Skeletal muscle cell (primary cell): ENCODE measurements around the gene LTK.

Source experiments
- DNase-seq: peaks from one replicate; pipeline ENCODE4 v3.0.0-alpha.2; 2010; ENCODE audit warnings: low read depth
- H3K4me3 ChIP-seq: 2 replicates; pipeline ENCODE4 v1.5.1; 2011; ENCODE audit warnings: low read depth, mild to moderate bottlenecking, control low read depth, low read length, moderate library complexity

The LTK gene

DNA sequence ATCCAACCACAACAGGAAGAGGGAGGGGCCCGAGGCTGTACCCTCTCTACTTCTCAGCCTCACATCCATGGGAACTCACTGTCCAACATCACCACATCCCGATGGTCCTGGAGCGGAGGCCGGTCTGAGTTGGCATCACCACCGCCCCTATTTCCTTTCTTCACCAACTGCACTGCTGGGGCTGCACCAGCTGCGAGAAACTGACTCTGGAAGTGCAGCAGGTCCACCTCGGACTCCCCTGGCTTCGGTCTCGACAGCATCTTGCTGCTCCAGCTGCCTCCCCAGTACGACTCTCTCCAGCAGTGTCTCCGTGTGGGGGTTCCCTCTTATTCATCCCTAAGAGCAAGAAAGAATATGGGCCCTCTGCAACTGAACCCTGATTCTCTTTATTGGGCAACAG, 23.2 kb upstream of the LTK start:
- DNase-seq: no peak
- no peak overlapping the region for H3K4me3 ChIP-seq

DNA sequence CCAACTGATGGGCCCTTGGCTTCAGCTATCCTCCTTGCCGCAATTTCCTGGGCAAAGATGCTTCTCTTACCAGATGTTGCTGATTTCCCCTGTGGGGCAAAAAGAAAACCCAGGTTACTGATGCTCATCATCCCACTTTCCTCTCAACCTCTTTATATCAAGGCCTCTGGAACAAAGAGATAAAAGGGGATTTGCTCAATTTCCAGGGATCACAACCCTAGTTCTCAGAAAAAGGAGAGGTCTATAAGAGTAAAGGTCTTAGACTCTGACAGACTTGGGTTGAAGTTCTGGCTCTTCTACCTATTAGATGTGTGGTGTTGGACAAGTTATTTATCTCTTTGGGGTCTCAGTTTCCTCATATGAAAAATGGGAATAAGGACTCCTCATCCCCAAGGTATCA, 21.9 kb upstream of the LTK start:
- H3K4me3 ChIP-seq: no peak overlapping the region
- DNase-seq: no peak

DNA sequence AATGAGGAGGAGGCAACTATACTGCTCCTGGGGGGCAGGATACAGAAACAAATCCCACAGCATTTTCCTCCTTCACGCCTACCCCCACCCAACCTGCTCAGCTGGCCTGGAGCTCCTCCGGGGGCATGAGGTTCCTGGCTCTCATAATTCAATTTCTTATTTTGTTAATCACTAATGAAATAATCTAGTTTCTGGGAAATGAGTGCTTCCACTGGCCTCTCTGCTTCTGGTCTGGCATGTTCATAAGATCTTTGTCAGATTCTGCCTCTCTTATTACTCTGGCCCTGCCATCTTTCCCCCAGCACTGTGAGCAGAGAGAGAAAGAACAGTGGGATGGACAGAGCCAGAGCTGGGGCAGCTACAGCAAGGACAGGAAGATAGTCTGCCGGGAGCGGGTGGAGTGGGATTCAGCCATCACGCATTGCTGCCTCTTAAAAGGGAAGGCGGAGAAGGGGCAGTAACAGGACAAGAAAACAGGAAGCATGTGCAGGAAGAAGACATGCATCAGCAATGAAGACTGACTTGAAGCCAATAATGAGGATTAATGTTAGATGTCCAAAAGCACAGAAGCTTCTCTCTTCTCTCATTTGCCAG, 16.8 kb upstream of the LTK start:
- no peak overlapping the region for H3K4me3 ChIP-seq
- no peak for DNase-seq

DNA sequence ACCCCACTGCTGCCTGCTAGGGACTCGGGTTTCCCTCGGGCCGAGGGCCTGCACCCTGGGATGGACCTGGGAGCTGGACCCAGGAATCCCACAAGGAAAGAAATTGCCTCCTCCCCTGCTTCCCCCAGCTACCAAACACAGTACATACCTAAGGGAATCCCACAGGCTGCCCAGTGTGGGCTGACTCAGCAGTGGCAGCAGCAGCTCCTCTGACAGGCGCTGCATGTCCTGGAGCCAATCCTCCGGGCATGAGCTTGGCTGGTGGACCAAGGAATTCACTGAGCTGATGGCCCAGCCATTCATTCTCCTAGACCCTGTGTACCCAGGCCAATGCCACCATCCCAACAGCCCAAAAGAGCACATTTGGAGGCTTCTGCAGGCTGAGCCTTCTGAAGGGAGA, 9.5 kb upstream of the LTK start:
- DNase-seq: no peak
- H3K4me3 ChIP-seq: no peak overlapping the region

DNA sequence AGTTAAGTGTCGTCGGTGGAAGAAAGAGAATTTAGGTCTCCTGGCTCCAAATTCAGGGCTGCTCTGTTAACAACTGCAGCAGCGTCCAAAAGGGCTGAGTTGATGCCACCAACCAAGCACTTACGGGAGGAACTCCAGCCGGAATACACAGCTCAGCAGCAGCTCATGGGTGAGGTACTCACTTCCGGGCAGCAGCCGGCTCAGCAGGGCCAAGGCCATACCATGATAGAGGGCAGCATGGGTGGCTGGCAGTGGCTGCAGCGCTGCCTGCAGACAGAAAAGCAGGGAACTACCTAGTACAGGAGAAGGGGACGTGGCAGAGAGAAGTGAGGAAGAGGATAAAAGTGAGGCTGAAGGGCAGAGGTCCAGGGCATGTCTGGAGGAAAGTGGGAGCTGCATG, 8.0 kb upstream of the LTK start:
- DNase-seq: no peak
- H3K4me3 ChIP-seq: no peak overlapping the region

DNA sequence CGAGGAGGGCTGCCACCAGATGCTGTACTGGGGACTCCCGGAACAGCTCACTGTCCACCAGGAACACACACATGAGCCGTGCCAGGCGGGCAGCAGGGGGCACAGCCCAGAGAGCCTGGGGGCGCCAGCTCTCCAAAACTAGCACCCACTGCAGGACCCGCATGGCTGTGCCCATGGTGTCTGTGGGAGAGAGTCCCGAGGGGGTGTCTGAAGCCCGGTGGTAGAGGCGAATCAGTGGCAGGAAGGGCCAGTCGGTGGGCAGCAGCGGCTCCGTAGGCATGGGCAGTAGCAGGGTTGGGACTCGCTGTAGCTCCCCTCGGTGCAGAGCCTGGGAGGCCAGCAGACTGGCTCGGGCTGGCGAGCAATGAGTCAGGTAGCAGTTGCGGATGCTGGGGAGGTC, 7.0 kb upstream of the LTK start:
- H3K4me3 ChIP-seq: no peak overlapping the region
- DNase-seq: no peak

DNA sequence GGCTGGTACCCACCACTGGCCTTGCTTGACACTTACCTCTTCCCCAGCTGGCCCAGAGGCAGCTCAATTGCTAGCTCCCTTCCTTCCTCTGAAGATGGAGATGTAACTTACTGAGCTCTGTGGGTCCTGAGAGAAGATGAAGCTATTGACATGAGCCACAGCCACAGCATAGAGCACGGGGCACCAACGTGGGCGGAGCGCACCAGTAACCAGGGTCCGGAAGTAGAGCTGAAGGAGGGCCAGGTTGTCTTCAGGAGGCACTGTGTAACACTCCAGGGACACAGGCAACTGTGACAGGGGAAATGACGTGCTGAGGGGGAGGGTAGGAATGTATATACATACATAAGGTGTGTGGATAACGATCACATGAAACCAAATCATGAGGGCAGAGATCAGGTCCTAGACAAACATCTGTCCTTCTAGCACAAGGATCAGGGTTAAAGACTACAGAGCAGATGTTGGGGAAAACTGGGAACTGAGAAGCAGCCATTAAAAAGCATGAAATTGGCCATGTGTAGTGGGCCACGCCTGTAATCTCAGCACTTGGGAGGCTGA, 4.3 kb upstream of the LTK start:
- DNase-seq: no peak
- no peak overlapping the region for H3K4me3 ChIP-seq

DNA sequence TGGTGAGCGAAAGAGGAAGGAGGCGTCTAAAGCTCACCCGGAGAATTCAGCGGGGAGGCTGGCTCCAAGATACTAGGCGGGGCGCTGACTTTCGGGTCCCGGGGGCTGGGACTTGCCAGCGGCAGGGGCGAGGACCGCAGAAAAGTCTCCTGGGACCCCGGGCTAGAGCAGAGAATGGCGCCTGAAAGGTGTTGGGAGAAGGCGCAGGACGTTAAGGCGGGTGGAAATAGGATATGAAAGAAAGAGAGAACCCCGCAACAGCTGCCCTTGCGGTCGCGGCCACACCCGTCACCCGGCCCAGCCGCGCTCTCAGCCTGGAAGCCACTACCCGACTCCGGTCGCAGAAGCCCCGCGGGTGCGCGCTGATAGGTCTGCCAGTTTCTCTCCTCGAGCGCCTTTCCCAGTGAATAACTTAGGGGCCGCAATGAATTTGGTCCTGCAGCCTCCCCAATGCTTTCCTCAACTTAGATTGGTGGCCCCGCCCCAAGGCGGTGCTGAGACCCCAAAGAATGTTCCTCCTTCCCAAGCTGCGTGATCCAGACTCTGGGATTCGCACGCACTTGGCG, 604 bp downstream of the LTK start:
- DNase-seq: no peak
- H3K4me3 ChIP-seq: peak overlapping the region; percentile 30

DNA sequence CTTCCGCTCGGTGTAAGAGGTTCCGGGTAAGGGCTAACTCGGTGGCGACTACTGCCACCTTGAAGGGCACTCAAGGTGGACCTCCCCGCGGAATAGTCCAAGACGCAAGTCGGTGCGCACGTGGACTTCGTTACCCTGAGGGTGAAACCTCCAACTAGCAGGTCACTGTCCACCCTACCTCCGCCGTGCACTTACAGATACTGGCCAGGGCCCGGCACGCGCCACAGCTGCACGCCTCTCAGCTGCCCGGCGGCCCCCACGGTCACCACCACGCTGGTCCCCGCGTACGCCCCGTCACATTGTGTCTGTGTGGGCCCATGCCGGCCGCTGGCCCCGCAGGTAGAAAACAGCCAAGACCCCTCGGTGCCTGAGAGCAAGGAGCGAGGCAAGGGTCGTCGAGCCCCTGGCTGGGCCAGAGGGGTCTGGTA, 1.1 kb downstream of the LTK start:
- H3K4me3 ChIP-seq: no peak overlapping the region
- DNase-seq: no peak

DNA sequence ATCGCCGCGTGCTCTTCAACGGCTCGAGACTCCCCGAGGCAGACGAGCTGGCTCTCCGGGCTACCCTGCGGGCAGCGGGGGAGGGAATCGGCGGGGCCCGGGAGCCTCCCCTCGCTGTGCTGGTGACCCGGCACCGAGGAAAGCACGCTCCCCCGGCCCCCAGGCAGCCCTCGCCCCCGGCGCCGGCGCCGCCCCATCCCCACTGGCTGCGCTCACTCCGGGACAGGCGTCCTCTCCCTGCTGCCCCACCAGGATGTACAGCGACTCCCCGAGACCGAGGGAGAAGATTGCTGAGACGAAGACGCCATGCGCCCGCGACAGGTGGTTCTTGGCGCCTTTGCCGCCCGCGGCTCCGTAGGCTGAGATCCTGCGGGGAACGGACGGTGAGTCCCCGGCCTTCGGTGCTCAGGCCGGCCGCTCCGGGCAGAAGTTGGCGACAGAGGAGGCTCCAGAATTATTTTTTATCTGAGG, 1.7 kb downstream of the LTK start:
- no peak overlapping the region for H3K4me3 ChIP-seq
- DNase-seq: no peak

DNA sequence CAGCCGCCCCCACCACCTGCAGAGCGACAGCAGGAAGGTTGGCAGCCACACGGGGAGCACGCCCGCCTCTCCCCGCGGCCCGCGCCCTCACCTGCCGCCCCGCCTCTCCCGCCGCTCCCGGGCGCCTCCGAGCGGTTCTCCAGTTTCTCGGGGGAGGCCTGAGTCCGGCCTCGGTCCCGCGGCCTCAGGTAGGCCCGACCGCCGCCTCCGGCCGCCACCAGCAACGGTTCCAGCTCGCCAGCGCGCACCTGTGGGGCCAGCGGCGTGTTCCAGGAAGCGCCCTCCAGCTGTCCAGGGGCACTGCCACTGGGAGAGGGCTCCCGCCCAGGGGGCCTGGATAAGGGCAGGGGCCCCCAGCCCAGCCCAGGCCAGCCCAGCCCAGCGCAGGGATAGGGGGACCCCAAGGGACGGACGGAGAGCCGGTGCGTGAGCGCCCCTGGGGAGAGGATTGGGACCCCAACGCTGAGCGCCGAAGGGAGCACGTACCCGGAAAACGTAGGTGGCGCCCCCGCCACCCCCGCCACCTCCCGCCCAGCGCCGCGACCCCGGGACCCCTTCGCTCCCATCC, 2.2 kb downstream of the LTK start:
- no peak overlapping the region for H3K4me3 ChIP-seq
- DNase-seq: no peak

DNA sequence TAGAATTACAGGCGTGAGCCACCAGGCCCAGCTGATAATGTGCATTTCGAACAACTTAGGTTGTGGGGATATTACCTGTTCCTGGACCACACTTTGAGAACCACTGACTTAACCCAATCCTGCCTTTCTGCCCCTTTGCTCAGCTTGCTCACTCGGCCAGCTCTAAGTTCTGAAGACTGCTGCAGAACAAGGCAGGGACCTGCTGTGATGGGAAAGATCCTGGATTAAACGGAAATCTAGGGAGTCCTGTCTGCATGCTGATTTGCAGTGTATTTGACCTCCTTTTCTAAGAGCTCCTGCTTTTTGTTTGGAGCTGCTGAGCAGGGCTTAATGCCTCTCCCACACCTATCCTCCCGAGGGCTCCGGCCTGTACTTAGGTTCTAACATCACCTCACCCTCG, 2.9 kb downstream of the LTK start:
- H3K4me3 ChIP-seq: no peak overlapping the region
- DNase-seq: no peak

DNA sequence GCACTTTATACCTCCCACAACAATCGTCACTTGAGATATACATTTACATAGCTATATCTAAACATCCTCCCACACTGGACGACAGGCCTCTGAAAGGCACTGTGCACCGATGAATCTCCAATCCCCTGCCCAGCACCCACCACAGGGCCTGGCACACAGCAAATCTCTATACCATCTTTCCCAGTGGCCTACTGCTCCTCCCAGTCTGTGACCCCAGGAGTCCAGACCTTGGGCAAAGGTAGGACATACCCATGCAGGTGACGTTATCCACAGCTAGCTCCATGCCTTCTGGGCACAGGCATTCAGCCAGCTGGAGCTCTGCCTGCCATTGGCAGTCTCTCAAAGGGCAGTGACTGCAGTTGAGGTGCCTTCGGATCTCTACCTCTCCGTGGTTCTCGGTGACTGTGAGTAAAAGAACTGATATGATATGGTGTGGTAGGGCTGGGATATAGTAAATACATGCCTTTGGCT, 5.8 kb downstream of the LTK start:
- no peak overlapping the region for H3K4me3 ChIP-seq
- no peak for DNase-seq

DNA sequence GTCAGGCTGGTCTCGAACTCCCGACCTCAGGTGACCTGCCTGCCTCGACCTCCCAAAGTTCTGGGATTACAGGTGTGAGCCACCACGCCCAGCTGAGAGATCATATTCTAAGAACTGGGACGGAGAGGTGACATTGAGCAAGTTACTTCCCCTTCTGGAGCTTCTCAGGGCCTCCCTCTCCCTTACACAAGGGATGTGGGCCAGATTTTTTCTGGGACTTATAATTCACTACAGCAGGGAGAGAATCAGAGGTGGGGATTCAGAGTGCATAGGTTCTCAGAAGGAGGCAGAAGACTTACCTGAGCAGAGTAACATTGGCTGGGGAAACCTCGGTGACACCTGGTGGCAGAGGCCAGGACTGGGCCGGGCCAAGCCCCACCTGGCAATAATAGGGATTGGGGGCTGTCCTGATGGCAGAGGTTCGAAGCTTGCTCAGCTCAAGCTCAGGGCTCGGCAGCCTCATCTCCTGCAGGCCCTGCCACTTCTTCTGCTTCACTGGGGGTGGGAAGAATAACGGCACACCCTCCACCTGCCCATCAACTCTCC, 6.8 kb downstream of the LTK start:
- no peak overlapping the region for H3K4me3 ChIP-seq
- no peak for DNase-seq

DNA sequence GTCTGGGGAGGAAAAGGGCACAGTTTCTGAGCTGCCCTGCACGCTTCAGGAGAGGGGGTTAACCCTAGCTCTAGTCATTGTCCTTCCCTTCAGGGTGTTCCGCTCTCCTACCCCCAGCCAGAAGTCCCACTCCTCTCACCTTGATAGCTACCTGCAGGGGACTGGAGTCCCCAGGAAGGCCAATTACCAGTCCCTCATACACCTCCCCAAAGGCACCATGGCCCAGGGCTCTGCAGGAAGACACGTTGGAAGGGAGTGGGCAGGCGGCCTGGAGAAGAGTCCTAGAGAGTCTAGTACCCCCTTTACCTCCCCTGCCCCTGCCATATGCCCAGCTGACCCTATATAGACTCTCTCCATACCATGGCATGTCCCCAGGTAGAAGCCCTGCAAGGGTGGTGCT, 7.9 kb downstream of the LTK start:
- no peak overlapping the region for H3K4me3 ChIP-seq
- DNase-seq: no peak

DNA sequence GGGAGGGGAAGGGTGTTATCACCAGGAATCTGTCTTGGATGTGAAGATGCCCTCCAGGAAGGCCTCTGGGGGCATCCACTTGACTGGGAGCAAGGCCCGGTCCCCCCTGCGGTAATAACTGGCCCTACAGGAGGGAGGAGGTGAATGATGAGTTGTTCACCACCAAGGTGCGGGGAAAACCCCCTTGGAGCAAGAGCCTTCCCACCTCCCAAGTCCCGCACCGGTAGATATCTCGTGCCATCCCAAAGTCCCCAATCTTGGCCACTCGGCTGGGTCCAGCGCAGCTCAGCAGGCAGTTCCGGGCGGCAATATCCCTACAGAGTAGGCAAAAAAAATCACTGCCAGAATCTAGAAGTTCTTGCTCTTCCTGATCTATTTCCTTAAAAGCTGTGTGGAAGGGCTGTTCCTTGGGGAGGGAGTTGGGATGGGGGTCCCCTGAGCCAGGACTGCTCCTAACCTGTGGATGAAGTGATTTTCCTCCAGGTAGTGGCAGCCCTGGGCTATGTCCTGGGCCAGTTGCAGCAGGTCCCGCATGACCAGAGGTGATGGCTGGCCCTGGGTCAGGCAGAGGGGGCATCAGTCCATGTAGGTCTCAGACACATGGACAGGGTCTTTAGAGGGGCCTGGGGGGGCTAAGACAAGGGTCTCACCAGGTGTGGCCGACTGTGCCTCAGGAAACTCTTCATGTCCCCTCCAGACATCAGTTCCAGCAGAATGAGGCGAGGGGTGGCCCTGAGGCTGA, 8.7 kb downstream of the LTK start:
- no peak overlapping the region for H3K4me3 ChIP-seq
- no peak for DNase-seq

DNA sequence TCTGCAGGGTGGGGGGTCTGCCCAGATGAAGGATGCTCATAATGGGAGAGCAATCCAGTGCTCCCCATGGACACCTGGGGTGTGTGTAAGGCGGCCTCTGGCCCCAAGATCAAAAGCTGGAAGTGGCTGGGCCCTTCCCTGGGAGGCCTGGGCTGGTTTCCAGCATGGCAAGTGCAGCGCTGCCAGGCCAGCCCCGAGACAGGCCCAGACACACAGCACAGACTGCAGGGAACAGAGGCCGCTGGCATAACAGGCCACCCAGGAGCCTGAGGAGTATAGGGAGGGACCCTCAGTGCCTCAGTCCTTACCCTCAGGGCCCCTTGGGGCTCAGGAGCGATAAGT, 10.0 kb downstream of the LTK start:
- no peak for DNase-seq
- no peak overlapping the region for H3K4me3 ChIP-seq

DNA sequence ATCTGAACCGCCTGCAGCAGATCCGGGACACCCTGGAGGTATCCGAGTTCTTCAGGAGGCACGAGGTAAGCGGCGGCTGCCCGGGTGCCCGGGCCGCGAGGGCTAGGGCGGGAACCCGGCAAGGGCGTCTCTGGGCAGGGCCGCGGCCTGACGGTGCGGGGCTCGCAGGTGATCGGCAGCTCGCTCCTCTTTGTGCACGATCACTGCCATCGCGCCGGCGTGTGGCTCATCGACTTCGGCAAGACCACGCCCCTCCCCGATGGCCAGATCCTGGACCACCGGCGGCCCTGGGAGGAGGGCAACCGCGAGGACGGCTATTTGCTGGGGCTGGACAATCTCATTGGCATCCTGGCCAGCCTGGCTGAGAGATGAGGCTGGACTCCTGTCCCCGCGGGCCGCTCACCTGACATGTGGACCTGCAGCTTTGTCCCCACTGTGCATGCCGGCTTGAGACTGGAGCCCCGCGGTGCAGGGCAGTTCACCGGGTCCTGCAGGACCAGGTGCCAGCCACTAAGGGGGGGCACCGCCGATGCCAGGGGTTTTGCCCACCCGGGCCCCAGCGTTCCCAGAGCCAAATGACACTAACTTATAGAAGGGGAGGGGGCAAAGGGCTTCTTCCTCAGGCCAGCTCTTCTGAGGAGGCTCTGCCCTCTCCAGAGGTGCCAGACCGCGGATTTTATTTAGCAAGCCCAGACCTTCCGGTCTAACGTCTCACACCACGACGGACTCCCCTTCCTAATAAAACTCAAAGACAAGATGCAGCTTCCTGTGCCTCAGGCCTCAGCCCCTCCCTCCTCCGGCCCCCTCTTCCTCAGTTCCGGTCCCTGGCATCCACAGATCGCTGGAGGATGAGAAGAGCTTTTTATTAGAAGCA, 10.6 kb downstream of the LTK start:
- DNase-seq: no peak
- no peak overlapping the region for H3K4me3 ChIP-seq
